ENCODE data around the gene KRTAP5-5.

DNA sequence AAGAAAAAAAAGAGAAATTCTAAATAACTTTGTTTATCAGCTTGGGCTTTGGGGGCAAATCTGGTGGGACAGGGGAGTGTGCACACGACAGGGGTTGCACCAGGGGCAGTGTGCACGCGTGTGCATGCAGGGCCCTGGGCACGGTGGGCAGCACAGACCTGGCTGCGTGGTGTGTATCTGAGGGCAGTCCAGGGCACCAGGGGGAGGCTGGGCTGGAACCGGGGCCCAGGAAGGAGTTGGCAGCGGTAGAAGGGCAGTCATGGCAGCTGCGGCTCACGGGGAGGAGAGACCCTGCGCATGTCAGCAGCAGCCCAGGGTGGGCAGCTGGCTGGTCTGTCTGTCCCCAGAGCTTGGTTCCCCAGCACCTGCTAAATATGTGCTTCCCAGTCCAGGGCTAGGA lies 4.3 kb downstream of the KRTAP5-5 start:
- TF ChIP-seq, protein P1, sequence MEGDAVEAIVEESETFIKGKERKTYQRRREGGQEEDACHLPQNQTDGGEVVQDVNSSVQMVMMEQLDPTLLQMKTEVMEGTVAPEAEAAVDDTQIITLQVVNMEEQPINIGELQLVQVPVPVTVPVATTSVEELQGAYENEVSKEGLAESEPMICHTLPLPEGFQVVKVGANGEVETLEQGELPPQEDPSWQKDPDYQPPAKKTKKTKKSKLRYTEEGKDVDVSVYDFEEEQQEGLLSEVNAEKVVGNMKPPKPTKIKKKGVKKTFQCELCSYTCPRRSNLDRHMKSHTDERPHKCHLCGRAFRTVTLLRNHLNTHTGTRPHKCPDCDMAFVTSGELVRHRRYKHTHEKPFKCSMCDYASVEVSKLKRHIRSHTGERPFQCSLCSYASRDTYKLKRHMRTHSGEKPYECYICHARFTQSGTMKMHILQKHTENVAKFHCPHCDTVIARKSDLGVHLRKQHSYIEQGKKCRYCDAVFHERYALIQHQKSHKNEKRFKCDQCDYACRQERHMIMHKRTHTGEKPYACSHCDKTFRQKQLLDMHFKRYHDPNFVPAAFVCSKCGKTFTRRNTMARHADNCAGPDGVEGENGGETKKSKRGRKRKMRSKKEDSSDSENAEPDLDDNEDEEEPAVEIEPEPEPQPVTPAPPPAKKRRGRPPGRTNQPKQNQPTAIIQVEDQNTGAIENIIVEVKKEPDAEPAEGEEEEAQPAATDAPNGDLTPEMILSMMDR (conservative IDR thresholded peaks at IDR 0.05; ENCODE audit: low read depth, low read length), result no peak
- no peak for TF ChIP-seq EZH2 (IDR thresholded peaks at IDR 0.05; ENCODE audit: borderline replicate concordance, low read depth, low read length, poor library complexity, severe bottlenecking)

Data from A673 (cell line).